ENCODE results near the gene LPP.

The LPP gene

GRCh38 chr3:188391592-188391991 lies 237.6 kb downstream of the LPP start:
- no peak for TF ChIP-seq GABPA (IDR thresholded peaks at IDR 0.05; ENCODE audit: low read depth)
- no peak for TF ChIP-seq SPI1 (IDR thresholded peaks at IDR 0.05; ENCODE audit: borderline replicate concordance, low read depth)
- TF ChIP-seq REST (IDR thresholded peaks at IDR 0.05; ENCODE audit: insufficient replicate concordance, low read depth) = no peak
- no peak for TF ChIP-seq CTCF (IDR thresholded peaks at IDR 0.05; ENCODE audit: insufficient read depth, low read length)
- Histone ChIP-seq H3K27ac (replicated peaks) (no peak overlapping the region), H3K27me3 (ENCODE audit: insufficient read depth, poor library complexity, severe bottlenecking) (no peaks in the 10 kb centered on the region), H3K4me3 (replicated peaks; ENCODE audit: insufficient read depth, low read length) (no peak overlapping the region)
- DNase-seq (ENCODE audit: low read depth in 1 of 2, low spot score in 1 of 2) = no peak

GRCh38 chr3:188392076-188392475 lies 238.1 kb downstream of the LPP start:
- Histone ChIP-seq H3K27ac (replicated peaks) (no peak overlapping the region), H3K27me3 (ENCODE audit: insufficient read depth, poor library complexity, severe bottlenecking) (no peaks in the 10 kb centered on the region), H3K4me3 (replicated peaks; ENCODE audit: insufficient read depth, low read length) (no peak overlapping the region)
- TF ChIP-seq CTCF (IDR thresholded peaks at IDR 0.05; ENCODE audit: insufficient read depth, low read length) (no peak), REST (IDR thresholded peaks at IDR 0.05; ENCODE audit: insufficient replicate concordance, low read depth) (no peak), GABPA (IDR thresholded peaks at IDR 0.05; ENCODE audit: low read depth) (no peak), POLR2AphosphoS5 (IDR thresholded peaks at IDR 0.05; ENCODE audit: low read depth) (no peak), SPI1 (IDR thresholded peaks at IDR 0.05; ENCODE audit: borderline replicate concordance, low read depth) (no peak)
- no peak for DNase-seq (ENCODE audit: low read depth in 1 of 2, low spot score in 1 of 2)

- no peak overlapping the region for H3K4me3 ChIP-seq (replicated peaks; ENCODE audit: insufficient read depth, low read length)
- H3K27me3 ChIP-seq (ENCODE audit: insufficient read depth, poor library complexity, severe bottlenecking) = no peaks in the 10 kb centered on the region
- DNase-seq (ENCODE audit: low read depth in 1 of 2, low spot score in 1 of 2) = no peak
- H3K27ac ChIP-seq (replicated peaks) = no peak overlapping the region
- no peak for TF ChIP-seq REST (IDR thresholded peaks at IDR 0.05; ENCODE audit: insufficient replicate concordance, low read depth)
- no peak for TF ChIP-seq GABPA (IDR thresholded peaks at IDR 0.05; ENCODE audit: low read depth)
- no peak for TF ChIP-seq CTCF (IDR thresholded peaks at IDR 0.05; ENCODE audit: insufficient read depth, low read length)
- no peak for TF ChIP-seq POLR2AphosphoS5 (IDR thresholded peaks at IDR 0.05; ENCODE audit: low read depth)
- TF ChIP-seq SPI1 (IDR thresholded peaks at IDR 0.05; ENCODE audit: borderline replicate concordance, low read depth) = no peak
Observed at GRCh38 chr3:188394623-188395022, 240.7 kb downstream of the LPP start.
